ENCODE measurements around the gene PHACTR1.
A peak's percentile ranks its signal among the peaks of the same experiment; 100 is the strongest.
"Not testable (repeated sequence)": the region's sequence is repeated elsewhere in the genome, so short reads cannot be mapped to it uniquely, and the experiment has no call there.

The PHACTR1 gene

DNA sequence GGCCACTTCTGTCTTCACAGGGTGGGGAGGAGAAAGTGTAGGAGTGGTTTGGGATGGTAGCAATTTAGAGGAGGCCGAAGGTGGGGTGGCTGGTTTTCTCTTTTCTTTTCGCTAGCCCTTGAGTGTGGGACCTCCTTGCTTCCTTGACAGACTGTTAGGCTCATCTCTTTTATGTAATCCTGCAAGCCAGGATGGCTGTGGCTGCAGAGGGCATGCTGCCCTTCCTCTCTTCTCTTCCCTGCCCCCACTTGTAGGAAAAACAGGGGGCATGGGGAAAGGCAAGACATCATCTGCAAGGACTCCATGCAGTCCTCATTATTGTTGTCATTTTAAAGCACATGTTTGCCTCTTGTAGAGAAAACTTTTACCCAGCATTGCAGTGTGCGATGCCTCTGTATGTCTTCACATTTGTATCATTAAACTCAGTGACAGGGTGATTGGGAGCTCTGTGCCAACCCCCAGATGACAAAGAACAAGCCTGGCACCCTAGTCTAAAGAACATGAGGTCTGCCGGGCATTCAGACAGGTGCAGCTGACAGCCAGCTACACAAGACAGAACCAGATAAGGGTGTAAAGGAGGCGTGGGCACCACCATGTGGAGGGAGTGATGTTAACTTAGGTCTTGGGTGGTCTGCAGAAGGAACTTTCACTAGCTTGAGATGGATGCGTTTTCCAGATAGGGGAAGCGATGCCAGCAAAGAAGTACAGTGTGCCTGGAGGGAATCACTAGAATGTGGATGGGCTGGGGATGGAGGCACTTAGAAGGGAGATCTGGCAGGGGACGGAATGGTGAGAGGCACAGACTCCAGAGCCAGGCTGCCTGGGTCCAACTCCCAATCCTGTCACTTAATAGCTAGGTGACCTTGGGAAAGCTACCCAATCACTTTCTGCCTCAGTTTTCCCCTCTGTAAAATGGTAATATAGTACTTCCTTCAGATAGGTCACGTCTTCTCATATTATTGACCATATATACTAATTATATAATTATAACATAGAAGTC is 404.2 kb downstream of the PHACTR1 start:
- DNase-seq, result no peak

DNA sequence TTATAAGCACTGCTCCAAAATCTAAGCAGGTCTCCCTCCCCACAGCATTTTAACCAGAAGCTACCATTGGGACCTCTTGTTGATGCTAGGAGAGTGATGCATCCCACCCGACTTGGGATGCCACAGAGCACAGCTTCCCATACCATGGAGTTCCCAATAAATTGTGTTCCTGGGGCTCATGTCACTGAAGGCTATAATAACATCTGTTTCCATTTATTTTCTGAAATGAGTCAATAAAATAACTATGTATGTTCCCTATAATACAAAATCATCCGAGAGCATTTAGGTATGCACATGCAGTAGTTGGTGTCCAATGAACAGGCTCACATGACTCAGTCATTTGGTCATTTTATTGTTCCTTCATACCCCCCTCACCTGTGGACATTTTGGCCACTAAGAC is 407.6 kb downstream of the PHACTR1 start:
- peak; percentile 3 for DNase-seq

DNA sequence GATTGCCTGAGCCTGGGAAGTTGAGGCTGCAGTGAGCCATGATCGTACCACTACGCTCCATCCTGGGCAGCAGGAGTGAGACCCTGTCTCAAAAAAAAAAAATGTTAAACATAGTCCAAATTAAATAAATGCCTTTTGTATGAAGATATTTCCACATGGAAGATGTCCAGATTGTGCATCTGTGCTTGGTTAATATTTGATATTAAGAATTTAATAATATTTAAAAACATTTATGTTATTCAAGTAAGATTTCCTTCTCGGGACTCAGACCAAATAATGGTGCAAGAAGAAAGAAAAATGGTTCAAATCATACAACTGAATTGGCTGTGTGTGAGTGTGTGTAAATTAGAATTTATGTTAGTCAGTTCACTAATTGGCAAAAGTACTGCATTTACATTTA is 409.3 kb downstream of the PHACTR1 start:
- DNase-seq, result no peak

DNA sequence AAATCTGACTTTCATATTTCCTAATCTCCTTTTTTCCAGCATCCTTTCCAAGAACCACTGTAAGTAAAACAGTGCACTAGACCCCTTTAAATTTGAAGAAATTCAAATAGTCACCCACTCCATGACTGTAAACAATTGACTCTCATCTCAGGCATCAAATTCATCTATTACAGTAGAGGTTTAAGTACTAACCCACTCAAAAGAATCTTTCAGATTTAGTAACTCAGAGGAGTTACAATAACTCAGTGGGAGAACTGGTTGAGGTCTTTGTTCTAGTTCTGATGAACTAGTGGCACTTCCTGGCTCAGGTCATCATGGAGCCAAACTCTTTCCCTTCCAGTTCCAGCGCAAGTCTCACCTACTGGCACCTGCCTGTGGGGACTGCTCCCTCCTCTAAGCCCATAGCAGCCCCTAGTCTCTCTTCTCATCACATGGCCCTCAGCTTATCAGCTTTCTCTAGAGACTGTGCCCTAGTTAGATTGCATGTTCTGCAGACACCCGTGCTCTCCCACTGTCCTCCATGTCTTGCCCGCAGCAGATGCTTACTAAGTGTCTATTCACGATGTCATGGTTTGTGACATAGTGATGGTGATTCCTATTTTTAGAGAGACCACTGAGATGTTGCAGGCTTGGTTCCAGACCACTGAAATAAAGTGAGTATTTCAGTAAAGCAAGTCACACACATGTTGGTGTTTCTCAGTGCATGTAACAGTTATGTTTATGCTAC is 415.5 kb downstream of the PHACTR1 start:
- DNase-seq, result no peak

DNA sequence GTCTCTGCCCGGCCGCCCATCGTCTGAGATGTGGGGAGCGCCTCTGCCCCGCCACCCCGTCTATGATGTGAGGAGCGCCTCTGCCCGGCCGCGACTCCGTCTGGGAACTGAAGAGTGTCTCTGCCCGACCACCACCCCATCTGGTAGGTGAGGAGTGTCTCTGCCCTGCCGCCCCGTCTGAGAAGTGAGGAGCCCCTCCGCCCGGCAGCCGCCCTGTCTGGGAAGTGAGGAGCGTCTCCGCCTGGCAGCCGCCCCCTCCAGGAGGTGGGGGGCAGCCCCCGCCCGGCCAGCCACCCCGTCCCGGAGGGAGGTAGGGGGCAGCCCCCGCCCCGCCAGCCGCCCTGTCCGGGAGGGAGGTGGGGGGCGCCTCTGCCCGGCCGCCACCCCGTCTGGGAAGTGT is 417.3 kb downstream of the PHACTR1 start:
- not testable (repeated sequence) for DNase-seq

DNA sequence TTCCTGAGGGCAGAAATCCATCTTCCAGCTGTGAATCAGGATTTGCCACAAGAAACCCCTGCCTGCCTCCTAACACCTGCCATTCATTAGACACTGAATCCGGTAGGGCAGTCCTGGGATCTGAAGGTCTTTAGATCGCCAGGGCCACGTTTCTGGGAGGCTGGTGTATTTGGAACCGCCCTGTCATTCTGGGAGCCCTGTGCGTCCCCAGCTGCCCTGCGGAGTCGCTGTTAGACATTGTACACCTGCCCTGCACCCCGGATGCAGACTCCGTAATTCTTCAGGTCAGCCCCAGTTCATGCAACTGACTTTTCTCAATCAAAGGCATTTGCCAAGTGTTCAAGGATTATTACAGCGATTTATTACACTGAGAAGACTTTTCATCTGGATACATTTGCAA is 418.6 kb downstream of the PHACTR1 start:
- no peak for DNase-seq

DNA sequence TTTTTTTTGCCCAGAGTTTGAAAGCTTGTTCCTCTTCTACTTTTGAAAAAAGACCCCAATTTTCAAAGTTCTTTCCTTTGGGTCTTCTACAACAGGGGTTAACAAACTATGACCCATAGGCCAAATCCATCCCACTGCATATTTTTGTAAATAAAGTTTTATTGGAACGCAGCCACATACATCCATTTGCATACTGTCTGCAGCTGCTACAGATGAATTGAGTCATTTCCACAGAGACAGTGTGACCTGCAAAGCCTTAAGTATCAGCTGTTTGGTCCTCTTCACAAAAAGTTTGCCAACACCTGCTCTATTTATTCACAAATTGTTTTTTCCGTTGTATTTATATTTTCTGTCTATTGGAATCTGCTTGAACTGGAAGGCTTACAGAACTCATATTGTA is 422.6 kb downstream of the PHACTR1 start:
- no peak for DNase-seq

DNA sequence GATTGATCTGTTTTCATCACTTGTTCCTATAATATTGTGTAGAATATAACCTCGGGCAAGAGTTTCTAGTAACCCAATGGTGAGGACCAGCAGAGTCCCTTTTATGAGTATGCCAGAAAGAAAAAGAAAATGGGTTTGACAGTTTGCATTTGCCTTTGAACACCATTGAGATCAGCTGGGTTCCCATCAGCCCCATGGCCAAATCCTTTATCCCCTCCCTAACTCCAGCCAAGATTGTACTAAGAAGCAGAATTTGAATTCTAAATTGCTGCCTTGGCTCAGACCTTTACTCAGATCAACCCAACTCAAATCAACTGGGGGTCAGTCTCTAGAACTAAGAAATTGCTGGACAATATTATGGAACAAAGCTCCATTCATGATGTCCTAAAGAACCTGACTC is 424.4 kb downstream of the PHACTR1 start:
- no peak for DNase-seq

DNA sequence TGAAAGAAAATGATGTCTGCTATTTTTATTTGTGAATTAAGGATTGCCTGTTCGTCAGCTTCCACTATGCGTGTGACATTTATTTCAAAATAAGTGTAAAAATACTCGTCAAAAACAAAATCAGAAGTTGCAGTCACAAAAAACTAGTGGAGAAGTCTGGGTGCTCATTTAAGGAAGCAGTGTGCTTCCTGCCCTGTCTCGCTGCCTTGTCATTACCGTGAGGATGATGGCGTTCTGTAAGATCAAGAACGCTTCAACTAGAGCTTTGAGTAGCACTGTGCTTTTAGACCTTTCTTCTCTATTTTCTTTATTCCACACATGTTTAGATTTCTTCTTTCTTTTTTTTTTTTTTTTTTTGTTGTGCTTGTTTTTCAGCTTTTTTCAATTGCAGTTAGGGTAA is 424.8 kb downstream of the PHACTR1 start:
- DNase-seq, result no peak

DNA sequence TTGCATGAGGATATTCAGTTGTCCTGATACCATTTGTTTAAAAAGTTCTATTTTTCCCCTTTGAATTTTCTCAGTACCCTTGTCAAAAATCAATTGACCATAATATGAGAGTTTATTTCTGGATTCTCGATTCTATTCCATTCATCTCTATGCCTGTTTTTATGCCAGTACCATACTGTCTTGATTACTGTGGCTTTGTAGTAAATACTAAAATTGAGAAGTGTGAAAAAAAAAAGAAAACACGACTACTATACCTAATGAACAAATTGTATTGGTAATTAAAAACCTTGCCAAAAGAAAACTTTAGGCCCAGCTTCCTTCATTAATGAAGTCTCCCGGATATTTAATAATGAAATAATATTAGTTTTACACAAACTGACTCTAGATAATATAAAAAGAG is 426.0 kb downstream of the PHACTR1 start:
- DNase-seq, result no peak

DNA sequence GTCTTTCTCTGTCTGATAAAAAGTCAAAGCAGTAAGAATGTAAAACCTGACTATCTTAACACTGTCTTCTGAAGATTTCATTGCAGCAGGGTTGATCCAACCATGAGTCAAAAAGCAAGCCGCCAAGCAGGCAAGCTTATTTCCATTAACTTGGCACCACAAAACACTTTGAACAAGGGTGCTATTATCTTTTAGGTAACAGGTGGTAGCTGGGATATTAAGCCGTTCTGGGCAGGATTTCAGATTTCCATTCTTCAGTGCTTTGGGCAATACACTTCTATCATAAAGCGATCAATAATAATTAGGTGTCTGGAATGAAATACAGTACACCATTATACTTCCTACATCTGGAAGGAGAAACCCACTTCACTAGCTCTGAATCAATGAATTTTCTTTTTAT is 429.9 kb downstream of the PHACTR1 start:
- no peak for DNase-seq

DNA sequence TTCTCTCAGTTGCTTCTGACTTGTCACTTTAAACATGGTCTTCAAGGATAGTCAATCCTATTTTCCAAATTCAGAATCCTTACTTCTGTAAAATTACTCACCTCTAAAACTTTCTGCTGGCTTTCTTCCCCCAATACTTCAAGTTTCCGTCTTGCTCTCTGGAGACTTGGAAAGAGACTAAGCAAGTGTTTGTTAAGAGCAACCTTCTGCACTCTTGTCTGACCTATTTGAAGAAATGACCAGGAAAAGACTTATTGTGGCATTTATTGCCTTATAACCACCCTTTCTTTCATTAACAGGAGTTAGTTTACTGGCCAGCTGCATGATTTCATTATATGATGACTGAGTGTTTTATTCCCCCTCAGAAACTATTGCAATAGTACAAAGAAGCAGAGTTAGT is 430.8 kb downstream of the PHACTR1 start:
- no peak for DNase-seq

DNA sequence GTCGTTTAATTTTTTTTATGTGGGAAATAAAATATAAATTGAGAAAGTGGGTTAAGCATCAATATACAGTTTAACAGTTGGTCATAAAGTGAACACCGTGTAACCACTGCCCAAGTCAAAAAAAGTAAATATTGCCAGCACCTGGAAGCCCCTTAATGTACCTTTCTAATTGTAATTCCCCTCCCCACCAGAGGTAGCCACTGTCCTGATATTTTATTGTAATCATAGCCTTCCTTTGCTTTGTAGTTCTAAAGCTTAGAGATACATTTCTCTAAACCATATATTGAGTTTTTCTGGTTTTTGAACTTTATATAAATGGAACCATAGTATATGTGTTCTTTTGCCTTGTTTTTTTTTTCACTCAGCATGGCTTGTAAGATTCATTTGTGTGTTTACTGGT is 431.2 kb downstream of the PHACTR1 start:
- DNase-seq, result no peak

DNA sequence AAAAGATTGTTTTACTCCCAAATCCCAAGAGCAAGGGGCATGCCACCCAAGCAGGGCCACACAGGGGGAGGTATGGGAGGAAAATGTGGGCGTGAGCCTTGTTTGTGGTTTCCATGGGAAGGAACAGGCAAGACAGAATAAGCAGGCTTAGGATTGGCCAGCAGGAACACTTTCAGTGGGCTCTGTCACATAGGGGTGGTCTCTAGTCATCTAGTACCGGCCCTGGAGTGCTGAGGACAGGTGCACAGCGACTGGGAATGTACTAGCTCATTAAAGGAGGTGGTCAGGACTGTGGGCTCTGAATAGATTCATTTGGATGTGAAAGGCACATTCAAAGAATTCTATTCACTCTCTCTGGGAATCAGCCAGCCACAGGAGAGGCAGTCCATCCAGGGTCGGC is 436.2 kb downstream of the PHACTR1 start:
- no peak for DNase-seq

DNA sequence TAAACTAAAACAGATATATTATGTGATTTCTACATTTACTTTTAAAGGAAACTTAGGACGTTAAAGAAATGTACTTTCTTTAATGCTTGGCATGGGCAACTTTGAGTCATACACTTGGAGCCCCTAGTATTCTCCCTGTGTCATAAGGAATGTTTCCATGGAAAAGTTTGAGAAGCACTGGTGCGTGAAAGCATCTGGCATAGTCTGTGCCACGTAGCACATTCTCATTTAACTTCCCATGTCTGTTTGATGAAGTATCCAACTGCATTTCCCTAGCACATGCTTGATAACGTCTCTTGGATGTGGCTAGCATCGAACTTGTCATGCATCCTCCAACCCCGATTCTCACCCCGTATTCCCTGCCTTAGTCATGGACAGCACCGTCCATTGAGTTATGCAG is 439.8 kb downstream of the PHACTR1 start:
- DNase-seq, result no peak

DNA sequence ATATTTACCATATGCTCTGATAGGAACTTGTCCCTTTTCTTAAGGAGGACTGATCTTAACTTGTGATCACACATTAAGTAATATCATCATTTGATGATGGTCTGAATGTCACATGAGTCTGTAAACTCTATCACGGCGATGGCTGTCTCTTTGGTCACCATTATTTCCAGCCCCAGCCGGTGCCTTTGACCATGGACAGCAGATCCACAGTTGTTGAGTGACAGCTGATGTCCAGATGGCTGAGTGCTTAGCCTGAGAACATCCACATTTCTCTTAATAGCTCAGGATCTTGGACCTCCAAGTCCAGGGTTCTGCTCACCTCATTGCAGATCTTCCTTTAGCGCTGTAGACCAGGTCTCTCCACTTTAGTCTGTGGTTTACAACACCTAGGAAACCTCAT is 440.7 kb downstream of the PHACTR1 start:
- DNase-seq, result no peak

DNA sequence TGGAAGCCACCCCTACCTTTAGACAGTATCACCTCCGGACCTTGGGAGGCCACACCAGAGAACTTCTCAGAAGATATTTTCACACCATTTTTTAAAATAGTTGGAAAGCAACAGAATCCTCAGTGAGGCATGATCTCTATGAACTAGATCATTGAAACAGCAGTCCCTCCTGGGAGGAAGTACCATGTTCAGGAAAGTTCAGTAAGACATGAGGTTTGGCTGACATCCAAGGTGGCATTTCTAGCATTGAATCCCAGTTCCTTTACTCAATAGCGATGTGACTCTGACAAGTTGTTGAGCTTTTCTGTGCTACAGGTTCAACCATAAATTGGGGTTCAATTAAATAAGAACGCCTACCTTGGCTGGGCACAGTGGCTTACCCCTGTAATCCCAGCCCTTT is 442.7 kb downstream of the PHACTR1 start:
- DNase-seq, result peak; percentile 2

DNA sequence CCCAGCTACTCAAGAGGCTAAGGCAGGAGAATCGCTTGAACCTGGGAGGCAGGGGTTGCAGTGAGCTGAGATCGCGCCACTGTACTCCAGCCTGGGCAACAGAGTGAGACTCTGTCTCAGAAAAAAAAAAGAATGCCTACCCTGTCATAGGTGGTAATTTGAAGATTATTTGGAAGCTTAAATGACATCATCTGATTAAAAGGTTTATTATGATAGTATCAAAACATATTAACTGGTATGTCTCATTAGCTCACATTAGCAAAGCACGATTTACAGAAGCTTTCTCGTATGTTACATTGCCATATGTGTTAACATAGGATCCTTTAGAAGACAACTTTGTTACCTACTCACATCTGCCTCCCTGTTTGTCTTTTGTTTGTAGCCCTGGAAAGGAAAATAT is 443.3 kb downstream of the PHACTR1 start:
- DNase-seq, result not testable (repeated sequence)

DNA sequence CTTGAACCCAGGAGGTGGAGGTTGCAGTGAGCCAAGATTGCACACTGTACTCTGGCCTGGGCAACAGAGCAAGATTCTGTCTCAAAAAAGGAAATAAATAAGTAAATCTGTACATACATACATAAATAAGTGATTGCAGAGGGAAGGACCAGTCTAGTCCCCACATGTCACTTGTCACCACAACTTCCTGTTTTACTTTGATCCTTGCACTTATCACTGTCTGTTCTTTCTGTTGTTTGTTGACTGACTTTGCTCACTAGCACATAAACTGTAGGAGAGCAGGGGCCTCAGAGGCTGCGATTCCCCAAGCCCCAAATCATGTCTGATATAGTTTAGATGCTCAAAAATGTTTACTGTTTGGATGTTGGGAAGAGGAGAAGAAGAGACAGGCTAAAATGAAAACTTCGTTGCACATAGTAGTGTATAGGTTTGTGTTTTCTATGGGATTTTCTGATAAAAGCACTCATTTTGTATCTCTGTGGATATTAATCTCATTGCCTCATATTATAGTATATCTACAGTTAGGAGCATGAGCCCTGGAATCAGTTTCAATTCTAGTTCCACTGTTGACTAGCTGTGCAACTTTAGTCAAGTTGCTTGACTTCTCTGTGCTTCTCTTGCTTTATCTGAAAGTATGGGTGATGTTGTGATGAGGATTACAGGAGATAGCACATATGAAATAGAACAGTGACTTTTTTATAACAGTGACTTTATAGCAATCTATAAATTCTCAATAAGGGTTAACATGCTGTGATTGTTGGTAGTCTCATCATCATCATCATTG is 446.8 kb downstream of the PHACTR1 start:
- no peak for DNase-seq

DNA sequence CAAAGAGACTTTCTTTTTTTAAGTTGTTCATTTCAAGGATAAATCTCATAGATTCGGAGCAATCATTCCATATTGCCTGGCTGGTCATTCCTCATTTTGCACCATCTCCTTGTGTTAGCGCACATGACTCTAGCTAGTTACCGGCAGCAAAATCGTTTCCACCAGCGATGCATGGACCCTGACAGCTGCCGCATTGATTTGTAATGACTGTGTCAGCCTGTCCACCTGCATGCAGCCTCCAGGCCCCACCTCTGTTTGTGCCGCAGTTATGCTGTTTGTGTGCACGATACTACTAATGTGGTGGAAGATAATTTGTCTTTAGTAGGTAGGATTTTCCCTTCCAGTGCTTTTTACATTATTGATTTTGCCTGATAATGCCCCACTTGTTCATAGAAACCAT is 447.7 kb downstream of the PHACTR1 start:
- no peak for DNase-seq

DNA sequence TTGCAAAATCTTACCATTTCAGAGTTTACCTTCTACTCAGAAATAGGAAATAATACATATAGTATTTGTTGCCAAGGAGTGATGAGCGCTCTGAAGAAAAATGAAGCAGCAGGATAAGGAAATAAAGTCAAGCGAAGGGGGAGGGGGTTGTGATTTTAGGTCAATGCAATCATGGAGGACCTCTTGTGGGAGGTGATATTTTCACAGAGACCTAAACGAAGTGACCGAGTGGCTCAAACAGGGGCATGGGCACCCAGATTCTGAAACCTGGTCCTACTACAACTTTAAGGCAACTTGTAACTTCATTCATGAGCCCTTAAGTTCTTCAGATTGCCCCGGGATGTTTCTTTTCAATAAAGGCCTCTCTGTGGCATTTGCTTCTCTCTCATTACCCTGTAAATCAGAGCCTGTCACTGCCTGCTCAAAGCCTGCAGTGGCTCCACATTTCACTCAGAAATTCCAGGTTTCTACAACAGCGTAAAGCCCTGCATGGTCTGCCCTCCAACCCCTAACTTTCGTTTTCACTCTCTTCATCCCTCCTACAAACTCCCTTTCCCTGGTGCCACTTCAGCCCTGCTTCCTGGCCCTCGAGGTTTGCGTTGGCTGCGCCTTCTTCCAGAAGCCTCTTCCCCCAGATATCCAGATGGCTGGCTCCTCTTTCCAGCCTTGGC is 449.1 kb downstream of the PHACTR1 start:
- no peak for DNase-seq

DNA sequence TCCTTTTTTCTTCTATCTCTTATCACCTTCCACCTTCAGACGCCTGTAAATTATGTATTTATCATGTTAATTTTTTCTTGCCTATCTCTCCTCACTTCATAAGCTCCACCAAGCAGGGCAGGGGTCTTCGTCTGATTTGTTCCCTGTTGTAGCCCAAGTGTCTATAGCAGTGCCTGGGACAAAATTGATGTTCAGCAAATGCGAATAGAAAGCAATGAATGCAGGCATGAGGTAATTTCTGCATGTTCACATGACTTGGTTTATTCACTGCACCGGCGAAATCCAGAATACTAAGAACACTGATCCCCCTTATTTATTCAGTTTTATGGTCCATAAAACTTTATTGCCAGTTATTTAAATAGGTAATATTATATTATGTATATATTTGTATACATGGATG is 449.7 kb downstream of the PHACTR1 start:
- no peak for DNase-seq

DNA sequence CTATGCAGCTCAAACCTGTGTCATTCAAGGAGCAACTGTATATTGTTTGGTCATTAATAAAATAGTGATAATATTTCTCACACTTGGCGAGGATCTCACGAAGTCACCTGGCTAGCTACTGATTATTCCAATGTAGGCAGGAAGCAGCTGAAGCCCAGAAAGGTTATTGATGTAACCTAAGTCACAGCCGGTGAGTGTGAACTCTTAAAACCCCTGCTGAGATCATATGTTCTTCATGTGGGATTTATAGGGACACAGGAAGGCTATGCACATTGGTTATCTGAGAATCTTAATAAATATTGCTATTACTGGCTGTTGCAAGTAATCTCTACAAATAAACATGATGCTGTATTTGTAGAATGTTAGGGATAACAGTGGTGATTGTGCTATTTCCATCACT is 450.3 kb downstream of the PHACTR1 start:
- no peak for DNase-seq

All from fibroblast of skin of back (primary cell).